HG03097 (cell line): ENCODE measurements around the gene RASD2.

ENCODE experiments used
- ATAC-seq: cut with Tn5 transposase; IDR thresholded peaks from one replicate; pipeline ENCODE4 v1.9.1; 2021; ENCODE audit not compliant: unreplicated experiment, low FRiP score

The RASD2 gene

DNA sequence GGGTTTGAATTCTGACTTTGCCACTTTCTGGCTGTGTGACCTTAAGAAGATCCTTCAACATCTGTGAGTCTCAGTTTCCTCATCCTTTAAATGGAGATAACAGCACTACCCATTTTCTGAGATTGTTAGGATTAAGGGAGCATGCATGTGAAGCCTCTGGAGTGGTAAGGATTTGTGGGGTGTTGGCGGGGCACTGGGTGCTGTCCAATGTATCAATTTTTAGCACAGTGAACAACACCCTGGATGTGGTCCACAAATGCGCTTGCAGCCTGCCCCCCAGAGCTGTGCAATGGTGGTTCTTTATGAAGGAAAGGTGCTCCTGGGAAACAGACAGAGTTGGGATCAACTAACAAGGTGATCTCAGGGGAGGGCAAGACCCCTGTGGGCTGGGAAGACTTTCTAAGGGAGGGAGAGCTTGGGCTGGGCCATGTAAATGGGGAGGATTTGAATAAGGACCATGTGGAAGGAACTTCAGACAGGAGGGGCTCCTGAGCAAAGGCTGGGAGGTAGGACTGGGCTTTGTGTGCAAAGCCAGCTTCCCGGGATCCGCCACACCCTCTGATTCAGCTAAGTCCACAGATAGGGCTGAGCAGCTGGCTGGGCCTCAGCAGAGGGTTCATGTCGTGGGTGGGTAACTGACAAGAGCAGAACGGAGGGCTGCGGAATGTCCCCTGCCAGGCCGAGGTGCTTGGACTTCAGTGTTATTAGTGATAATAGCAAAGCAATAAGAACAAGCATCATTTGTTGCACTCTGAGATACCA lies 22.7 kb upstream of the RASD2 start:
- ATAC-seq = no peak

DNA sequence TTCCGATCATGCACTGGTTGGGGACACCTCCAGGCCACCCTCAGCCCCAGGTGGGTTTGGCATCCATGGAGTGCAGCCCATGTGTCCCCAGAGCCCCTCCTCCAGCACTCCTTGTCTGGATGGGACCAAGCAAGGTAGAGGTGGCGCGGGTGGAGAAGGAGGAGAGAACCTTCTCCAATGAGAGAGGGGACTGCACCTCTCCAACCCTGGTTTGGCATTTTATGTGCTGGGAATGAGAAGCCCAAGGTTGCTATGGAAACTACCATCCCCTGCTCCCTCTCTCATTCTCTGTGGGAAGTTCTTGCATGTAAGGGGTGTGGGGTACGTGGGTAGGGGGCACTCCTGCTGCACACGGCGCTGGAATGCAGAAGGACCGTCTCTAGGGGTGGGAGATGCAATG lies 21.8 kb upstream of the RASD2 start:
- ATAC-seq = no peak

DNA sequence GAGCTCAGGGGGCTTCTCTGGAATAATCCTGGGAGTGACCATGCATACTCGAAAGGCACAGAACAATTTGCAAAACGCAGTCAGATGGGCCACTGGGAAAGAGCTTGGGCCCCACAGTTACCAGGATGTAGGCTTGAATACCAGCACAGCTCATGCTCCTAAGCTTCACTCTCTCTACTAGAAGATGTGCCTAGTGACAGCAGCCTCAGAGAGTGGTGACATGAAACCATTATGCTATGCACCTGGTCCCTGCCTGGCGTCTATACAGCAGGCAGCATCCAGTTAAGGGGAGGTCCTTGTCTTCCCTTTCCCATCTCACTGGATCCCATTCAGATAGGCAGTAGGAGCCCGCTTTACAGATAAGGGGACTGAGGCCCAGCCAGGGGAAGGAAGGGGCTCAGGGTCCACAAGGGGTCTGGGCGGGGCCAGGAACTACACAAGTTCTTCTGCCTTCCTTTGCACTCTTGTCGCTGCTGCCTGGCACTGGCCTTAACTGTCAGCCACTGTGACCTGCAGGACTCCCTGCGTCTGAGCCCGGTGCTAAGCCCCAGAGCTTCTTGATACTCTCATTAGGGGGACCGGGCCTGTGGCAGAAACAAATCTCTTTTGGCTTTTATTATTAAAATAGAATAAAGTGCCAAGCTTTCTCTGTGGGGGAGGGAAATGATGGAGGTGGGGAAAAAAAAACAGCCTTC lies 21.2 kb upstream of the RASD2 start:
- no peak for ATAC-seq

DNA sequence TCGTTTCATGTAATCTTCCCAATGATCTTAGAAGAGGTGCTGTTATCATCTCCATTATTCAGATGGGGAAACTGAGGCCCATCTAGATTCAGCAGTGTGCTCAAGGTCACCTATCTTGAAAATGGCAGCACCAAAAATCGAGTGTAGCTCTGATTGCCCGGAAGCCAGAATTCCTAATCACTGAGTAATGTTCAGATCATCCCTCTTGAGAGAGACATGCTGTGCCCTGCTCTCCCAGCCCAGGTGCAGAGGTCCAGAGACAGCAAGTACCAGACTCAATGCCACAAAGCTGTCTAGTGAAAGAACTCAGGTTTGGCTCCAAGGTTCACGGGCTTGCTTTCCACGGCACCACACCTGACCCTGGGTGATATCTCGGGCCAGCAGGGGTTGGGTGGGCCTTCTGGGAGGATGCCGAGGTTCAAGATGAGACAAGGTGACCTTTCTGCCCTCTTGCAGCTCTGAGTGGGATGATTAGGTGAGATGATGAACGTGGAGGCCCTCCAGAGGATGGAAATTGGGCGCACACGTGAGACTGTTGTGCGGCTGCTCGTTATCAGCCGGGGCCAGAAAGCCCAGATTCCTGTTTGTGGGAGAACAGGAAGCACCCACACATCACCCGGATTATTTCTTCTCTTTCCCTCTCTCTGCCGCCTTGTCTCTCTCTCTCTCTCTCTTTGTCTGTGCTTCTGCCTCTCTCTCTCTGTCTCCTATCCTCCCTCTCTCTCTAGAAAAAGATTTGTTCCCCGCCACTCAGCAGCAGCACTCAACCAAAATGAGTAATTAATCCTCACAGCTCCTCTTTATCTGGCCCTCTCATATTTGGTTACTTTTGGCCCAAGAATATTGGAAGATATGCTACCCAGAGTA lies 19.0 kb upstream of the RASD2 start:
- no peak for ATAC-seq

DNA sequence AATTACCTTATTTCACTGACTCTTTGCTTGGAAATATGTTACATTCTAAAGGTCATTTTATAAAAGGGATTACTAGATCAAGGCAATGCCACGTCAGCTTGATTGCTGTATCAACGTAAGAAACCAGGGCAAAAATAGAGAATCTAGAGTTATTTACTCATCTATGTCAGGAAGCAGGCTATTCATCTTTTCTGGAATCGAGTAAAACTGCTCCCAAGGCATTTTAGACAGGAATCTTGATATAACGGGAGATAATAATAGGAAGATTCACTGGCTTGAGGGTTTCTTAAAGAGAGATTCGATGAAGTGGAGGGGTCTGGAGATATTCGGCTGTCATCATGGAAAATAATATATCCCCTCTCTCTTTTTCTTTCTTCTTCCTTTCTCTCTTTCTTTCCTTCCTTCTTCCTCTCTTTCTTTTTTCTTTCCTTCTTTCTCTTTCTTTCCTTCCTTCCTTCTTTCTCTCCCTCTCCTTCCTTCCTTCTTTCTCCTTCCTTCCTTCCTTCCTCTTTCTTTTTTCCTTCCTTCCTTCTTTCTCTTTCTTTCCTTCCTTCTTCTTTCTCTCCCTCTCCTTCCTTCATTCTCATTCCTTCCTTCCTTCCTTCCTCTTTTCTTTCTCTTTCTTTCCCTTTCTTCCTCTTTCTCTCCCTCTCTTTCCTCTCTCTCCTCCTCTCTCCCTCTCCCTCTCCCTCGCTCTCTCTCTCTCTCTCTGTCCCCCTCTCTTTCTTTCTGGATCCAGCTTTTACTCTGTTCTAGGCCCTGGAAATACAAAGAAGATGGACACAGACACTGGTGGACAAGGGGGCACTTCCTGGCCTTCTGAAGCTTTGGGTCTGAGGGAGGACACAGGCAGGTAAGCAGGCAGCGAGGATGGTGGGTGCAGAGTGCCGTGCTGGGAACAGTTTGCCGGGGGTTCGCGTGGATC lies 18.1 kb upstream of the RASD2 start:
- no peak for ATAC-seq

DNA sequence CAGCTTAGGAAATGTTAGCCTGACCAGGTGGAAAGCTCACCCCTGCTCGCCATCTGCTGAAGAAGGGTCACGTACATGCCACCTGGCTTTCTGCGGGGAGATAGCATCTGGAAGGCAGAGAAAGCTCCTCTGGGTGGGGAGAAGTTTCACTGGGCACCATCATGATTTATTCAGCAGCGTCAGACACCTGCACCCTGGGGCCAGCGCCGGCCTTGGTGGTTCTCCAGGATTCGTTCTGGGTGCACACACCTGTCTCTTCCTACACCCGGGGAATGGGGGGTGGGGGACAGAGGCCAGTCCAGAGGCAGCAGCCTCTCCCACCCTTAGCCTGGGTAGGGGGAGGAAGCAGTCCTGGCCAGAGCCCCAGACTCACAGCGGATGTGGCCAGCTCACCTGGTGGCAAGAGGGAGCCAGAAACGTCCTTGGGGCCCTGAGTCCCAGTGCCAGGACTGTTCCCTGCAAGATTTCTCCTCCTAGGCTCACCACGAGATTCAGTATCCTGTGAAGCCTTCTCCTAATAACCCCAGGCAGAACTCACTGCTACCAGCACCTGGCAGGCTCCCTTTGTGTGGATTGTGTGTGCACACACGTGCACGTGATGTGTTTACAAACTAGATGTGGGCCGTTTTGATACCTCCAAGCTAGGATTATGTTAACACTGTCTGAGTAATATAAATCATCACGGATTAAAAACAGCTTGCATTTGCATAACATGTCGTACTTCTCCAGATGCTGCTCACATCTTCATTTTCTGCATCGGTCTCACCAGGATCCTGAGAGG lies 17.3 kb upstream of the RASD2 start:
- ATAC-seq = no peak

DNA sequence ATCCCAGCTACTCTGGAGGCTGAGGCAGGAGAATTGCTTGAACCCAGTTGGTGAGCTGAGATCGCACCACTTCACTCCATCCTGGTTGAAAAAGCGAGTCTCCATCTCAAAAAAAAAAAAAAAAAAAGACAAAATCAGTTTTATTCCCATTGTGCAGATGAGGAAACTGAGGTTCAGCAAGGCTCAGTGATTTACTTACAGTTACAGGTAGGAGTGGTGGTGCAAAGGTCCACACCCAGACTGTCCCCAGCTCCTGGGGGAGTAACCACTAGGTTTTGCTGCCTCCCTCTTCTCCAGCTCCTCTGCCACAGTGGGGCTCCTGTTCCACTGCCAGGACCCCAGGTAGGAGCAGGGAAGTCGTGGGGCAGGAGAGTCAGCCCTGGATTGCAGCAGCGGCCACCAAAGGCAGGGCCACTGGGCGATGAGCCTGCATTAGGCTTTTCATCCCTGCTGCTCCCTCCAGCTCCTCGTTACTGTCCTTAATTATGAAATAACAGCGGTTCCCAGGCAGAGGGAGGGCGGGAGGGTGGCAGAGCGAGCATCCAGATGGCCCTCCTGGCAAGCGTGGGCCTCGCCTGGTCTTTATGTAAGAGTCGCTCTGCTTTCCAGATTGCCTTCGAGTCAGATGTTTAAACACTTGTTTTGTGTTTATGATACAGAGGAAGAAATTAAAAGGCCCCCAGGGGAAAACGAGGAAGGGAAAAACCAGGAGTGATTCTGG lies 15.5 kb upstream of the RASD2 start:
- no peak for ATAC-seq

DNA sequence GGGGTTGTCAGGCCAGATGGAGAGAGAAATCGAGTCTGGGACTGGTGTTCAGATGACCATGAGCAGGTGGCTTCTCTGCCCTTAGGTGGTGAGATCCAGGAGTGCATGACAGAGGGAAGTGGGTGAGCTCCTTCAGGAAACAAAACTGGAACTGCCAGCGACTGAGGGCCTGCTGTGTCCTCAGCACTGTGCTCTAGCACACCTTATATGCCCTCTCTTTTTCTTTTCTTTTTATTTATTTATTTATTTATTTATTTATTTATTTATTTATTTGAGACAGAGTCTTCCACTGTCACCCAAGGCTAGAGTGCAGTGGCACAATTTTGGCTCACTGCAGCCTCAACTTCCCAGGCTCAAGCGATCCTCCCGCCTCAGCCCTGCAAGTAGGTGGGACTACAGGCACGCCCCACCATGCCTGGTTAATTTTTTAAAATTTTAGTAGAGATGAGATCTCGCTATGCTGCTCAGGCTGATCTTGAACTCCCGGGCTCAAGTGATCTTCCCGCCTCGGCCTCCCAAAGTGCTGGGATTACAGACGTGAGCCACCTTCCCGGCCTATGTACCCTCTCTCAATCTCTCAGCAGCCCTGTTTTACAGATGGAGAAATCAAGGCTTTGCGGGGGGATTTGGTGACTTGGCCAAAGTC lies 14.8 kb upstream of the RASD2 start:
- no peak for ATAC-seq

DNA sequence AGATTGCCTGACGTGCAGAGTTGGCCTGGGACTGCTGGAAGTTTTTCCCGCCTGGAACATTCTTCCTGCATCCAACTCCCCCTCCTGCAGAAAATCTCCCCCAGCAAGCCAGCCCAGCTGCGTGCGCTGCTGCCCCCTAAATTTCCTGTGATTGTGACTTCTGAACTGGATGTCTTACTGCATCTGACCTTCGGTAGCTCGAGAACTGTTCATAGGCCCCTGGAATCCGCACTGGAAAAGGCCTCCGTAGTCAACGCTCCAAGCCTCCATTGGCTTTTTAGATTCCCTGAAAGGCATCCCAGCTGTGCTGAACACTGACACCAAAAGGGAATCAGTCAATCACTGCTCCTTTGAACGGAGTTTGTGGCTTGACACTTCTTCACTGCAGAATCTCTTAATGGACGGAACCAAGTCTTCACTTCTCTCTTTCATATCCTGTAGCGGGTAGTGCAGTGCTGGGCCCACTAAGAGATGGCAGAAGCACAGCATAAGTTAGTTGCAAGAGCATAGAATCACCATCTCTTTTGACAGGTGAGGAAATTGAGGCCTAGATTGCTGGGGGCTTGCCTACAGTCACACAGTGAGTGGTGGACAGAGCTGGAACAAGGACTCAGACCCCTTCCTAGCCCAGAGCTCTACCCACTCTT lies 14.2 kb upstream of the RASD2 start:
- no peak for ATAC-seq

DNA sequence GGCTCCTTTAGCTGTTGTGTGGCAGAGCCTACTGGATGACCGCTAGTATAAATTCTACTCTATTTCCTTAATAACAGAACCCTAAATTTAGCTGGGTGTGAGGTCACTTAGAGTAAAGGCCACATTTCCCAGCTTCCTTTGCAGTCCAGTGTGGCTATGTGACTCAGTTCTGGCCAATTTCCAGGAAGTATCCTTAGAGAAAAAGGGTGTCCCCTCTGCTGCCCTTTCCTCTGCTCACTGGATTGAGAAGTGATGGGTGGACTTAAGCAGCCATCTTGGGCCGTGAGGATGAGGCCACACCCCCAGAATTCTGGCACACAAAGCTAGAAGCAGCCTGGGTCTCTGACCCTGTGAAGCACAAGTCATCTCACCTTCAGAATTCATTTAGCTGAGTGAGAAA lies 11.7 kb upstream of the RASD2 start:
- ATAC-seq = no peak

GRCh38 chr22:35530700-35531099 lies 9.9 kb upstream of the RASD2 start:
- ATAC-seq = no peak

DNA sequence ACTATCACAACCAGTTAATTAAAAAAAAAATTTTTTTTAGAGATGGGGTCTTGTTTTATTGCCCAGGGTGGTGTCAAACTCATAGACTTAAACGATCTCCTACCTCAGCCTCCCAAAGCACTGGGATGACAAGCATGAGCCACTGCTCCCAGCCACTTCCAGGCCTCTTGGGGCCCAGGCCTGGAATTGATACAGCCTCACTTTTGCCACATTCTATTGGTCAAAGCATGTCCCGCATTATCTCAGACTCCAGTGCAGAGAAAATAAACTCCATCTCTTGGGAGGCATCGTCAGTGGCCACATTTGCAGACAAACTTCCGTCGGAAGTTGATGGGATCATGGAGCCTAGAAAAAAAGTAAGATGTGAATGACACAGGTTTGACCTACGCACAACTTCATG lies 9.4 kb upstream of the RASD2 start:
- no peak for ATAC-seq

DNA sequence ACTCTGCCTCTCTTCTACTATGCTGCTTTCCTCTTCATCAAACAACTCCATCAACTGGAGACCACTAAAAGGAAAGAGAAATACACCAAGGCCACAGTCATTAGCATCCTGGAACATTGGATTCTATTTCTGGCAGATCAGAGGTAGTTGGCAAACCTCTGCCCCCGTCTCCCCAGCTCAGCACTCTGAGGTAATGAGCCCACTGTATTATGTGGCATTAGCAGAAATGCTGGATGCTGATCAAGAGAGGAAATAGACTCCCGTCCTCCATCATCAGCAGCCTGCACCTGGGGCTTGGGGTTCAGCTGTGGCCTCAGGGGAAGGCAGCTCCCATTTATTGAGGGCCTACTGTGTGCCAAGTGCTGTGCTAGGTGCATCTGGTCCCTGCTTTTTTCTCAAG lies 9.0 kb upstream of the RASD2 start:
- no peak for ATAC-seq

DNA sequence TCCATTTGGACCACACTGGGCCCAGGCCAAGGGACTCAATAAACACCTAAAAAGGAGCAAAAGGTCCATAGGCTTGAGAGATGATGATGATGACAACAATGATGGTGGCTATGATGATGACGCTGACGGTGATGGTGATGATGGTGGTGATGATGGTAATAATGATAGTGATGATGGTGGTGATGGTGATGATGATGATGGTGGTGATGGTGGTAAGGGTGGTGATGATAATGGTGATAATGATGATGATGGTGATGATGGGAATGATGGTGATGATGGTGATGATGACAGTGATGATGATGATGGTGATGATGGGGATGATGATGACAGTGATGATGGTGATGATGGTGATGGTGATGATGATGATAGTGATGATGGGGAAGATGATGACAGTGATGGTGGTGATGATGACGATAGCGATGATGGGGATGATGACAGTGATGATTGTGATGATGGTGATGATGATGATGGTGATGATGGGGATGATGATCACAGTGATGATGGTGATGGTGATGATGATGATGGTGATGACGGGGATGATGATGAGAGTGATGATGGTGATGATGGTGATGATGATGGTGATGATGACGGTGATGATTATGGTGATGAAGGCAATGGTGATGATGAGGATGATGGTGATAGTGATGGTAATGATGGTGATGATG lies 7.1 kb upstream of the RASD2 start:
- no peak for ATAC-seq

- ATAC-seq = no peak
Observed at GRCh38 chr22:35534091-35534490, 6.5 kb upstream of the RASD2 start.

- no peak for ATAC-seq
Observed at GRCh38 chr22:35537232-35537631, 3.4 kb upstream of the RASD2 start.

GRCh38 chr22:35538801-35539321 lies 1.8 kb upstream of the RASD2 start:
- ATAC-seq = no peak
